ENCODE measurements around the gene FZD2. TPM values are rescaled to one million over a fixed set of nuclear protein-coding genes. Genes with fewer than 3 reads are reported as not detected.
"Not testable (repeated sequence)": the region's sequence is repeated elsewhere in the genome, so short reads cannot be mapped to it uniquely, and the experiment has no call there.

FZD2 gene
- total RNA-seq, 4 donors from 2014 or later, result 0.26 to 22.8 (median 9.0) TPM

DNA sequence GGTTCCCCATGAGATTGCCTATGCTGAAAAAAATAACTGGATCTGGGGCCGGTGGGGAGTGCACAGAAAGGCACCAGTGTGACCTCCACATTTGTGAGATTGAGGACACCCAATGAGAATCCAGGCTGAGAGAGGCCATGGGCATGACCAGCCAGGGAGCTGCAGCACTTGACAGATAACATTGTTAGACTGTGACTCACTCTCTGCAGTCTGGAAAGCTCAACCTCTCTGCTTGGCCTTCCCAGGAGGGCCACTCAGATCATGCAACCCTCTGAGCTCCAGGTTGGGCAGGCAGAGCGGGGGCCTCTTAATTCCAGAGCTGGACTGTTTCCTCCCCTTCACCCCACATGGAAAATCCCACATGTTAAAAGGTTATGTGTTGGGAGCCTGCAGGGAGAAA lies 30.1 kb downstream of the FZD2 start:
- H3K4me3 ChIP-seq, result no peak overlapping the region
- no peaks in the 10 kb centered on the region for H3K27me3 ChIP-seq
- intact Hi-C loops (cut with DNase I; ENCODE audit: low total_unique reads), result no loop called here
- DNase-seq, result peak; percentile 18 to 34
- TF ChIP-seq POLR2A (IDR thresholded peaks at IDR 0.05), result no peak
- TF ChIP-seq, protein P1, sequence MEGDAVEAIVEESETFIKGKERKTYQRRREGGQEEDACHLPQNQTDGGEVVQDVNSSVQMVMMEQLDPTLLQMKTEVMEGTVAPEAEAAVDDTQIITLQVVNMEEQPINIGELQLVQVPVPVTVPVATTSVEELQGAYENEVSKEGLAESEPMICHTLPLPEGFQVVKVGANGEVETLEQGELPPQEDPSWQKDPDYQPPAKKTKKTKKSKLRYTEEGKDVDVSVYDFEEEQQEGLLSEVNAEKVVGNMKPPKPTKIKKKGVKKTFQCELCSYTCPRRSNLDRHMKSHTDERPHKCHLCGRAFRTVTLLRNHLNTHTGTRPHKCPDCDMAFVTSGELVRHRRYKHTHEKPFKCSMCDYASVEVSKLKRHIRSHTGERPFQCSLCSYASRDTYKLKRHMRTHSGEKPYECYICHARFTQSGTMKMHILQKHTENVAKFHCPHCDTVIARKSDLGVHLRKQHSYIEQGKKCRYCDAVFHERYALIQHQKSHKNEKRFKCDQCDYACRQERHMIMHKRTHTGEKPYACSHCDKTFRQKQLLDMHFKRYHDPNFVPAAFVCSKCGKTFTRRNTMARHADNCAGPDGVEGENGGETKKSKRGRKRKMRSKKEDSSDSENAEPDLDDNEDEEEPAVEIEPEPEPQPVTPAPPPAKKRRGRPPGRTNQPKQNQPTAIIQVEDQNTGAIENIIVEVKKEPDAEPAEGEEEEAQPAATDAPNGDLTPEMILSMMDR (IDR thresholded peaks at IDR 0.05), result no peak
- H3K4me1 ChIP-seq, result no peaks in the 10 kb centered on the region
- H3K36me3 ChIP-seq, result no peaks in the 10 kb centered on the region
- H3K9me3 ChIP-seq, result no peaks in the 10 kb centered on the region
- peak overlapping the region in 1 of 2 donors; percentile 52 for H3K27ac ChIP-seq

DNA sequence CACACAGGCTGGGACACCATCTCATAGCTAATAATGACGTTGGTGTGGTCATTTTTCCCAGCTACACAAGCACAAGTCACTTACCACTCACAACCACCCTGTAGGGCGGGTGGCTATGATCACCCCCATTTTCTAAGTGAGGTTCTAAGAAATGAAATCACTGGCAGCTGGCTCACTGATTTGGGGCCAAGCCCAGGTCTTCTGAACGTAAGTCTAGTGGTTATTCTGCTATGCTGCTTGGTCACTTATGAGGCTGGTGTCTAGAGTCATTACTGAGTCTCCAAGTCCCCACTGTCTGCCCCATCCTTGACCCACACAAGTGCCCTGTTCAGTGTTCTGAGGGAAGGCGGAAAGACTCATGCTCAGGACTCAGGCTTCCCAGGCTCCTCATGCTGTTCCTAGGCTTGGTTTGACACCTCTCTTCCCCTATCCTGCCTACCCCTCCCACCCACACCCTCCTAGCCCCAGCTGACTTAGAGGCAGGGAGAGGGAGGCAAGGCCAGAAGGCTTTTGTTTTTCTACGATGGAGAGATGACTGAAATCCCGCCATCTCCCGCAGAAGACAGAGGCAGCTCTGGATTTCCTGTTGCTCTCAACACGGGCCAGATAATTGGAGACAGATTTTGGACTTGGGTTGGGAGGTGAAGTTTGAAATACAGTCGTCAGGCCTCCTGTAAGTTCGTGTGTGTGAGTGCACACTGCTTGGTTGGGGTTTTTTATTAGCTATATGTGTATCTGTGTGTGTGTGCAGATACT lies 32.2 kb downstream of the FZD2 start:
- H3K9me3 ChIP-seq, result no peaks in the 10 kb centered on the region
- H3K27me3 ChIP-seq, result no peaks in the 10 kb centered on the region
- no peak for DNase-seq
- no peak overlapping the region for H3K27ac ChIP-seq
- no peaks in the 10 kb centered on the region for H3K36me3 ChIP-seq
- H3K4me1 ChIP-seq, result no peaks in the 10 kb centered on the region
- TF ChIP-seq, protein P1 (IDR thresholded peaks at IDR 0.05), result no peak
- no peak for TF ChIP-seq POLR2A (IDR thresholded peaks at IDR 0.05)
- intact Hi-C loops (cut with DNase I; ENCODE audit: low total_unique reads), result no loop called here
- H3K4me3 ChIP-seq, result no peak overlapping the region

DNA sequence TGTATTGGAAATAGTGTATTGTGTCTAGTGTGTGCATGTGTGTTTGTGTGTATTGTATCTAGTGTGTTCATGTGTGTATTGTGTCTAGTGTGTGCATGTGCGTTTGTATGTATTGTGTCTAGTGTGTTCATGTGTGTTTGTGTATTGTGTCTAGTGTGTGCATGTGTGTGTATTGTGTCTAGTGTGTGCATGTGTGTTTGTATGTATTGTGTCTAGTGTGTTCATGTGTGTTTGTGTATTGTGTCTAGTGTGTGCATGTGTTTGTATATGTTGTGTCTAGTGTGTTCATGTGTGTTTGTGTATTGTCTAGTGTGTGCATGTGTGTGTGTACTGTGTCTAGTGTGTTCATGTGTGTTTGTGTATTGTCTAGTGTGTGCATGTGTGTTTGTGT lies 32.8 kb downstream of the FZD2 start:
- H3K27me3 ChIP-seq; H3K27ac ChIP-seq; DNase-seq; intact Hi-C loops (cut with DNase I; ENCODE audit: low total_unique reads); H3K4me1 ChIP-seq; H3K9me3 ChIP-seq; H3K36me3 ChIP-seq; H3K4me3 ChIP-seq: not testable (repeated sequence)

DNA sequence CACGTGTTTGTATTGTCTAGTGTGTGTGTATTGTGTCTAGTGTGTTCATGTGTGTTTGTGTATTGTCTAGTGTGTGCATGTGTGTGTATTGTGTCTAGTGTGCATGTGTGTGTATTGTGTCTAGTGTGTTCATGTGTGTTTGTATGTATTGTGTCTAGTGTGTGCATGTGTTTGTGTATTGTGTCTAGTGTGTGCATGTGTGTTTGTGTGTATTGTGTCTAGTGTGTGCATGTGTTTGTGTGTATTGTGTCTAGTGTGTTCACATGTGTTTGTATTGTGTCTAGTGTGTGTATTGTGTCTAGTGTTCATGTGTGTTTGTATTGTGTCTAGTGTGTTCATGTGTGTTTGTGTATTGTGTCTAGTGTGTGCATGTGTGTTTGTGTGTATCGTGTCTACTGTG lies 33.5 kb downstream of the FZD2 start:
- H3K27me3 ChIP-seq; H3K9me3 ChIP-seq; H3K27ac ChIP-seq; intact Hi-C loops (cut with DNase I; ENCODE audit: low total_unique reads); DNase-seq; H3K4me3 ChIP-seq; H3K36me3 ChIP-seq; H3K4me1 ChIP-seq: not testable (repeated sequence)

DNA sequence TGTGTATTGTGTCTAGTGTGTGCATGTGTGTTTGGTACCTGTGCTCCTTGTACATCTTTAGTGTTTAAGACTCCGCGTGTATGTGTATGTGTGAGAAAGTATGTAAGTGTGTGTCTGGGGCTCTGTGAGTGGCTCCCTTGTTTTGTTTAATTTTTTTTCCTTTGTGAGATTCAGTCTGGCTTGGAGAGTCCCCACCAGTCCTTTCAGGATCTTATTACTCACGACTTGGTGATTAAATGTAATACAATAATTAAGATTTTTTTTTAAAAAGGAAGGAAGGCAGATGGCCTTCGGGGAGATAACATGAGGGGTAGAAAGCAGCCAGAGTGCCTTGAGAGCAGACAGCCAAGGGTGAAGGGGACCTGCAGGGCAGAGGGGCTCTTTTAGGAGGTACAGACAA lies 33.9 kb downstream of the FZD2 start:
- Histone ChIP-seq H3K36me3 (no peaks in the 10 kb centered on the region), H3K27ac (no peak overlapping the region), H3K27me3 (no peaks in the 10 kb centered on the region), H3K9me3 (no peaks in the 10 kb centered on the region), H3K4me1 (no peaks in the 10 kb centered on the region), H3K4me3 (no peak overlapping the region)
- intact Hi-C loops (cut with DNase I; ENCODE audit: low total_unique reads), result no loop called here
- DNase-seq, result no peak
- no peak for TF ChIP-seq POLR2A (IDR thresholded peaks at IDR 0.05)
- TF ChIP-seq, protein P1 (IDR thresholded peaks at IDR 0.05), result no peak

DNA sequence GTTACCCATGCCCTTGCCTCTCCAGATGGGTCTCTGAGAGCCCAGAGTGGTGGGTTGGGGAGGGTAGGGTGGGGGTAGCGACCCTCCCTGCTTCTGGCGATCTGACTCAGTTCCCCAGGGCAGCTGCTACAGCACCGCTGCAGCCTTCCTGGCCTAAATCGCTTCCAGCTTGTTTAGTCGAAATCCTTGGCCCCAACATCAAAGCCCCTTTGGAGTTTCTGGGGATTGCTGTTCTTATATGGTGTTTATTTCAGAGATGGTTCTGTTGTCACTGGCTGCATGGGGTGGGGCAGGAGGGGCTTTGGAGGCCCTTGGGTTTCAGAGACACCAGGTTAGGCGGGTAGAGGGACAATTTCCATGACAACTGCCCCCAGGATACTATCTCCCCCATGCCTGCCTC lies 35.9 kb downstream of the FZD2 start:
- TF ChIP-seq, protein P1 (IDR thresholded peaks at IDR 0.05), result no peak
- no peak for TF ChIP-seq POLR2A (IDR thresholded peaks at IDR 0.05)
- Histone ChIP-seq H3K4me3 (no peak overlapping the region), H3K36me3 (no peaks in the 10 kb centered on the region), H3K27ac (no peak overlapping the region), H3K4me1 (no peaks in the 10 kb centered on the region), H3K9me3 (no peaks in the 10 kb centered on the region), H3K27me3 (no peaks in the 10 kb centered on the region)
- no peak for DNase-seq
- intact Hi-C loops (cut with DNase I; ENCODE audit: low total_unique reads), result no loop called here
